ENCODE measurements around the gene ANKRD55. TPM values are rescaled to one million over a fixed set of nuclear protein-coding genes. Genes with fewer than 3 reads are reported as not detected.

Gene ANKRD55
- total and polyA plus RNA-seq, 9 of the 15 experiments (the other 6 are each of a cell fraction or from before 2014, with no cell fraction given): 3.4 to 10.6 (median 6.5) TPM

DNA sequence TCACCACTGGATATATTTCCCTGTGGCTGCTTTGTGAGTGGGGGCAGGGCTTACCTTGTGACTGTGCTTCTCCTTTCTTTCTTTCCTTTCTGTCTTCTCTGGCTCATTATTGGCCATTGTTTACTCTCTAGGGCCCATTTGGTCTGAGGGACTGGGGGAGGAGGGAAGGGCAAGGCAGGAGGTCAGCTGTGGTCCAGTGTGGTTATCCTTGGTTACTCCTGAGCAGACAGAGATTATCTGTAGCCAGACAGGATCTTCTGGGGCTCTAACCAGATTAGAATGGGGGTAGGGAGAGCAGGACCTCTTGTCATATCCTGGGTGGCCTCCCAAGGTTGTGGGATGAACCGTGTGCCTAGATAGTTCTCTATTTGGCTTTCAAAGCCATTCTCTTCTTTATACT is 71.2 kb downstream of the ANKRD55 start (continued):
- TF ChIP-seq BDP1 (IDR thresholded peaks at IDR 0.05; ENCODE audit: insufficient read depth, insufficient read length) (no peak), MAFG (tag; conservative IDR thresholded peaks at IDR 0.05) (no peak), KLF6 (CRISPR knock-in tag; IDR thresholded peaks at IDR 0.05; ENCODE audit: borderline replicate concordance) (no peak), NONO (IDR thresholded peaks at IDR 0.05; ENCODE audit: low read depth in 2 of 2, low read length in 1 of 2) (peak in 1 of 2 experiments; percentile 74; a peak in 1 of 4 replicates), POLR2AphosphoS2 (IDR thresholded peaks at IDR 0.05; ENCODE audit: low read length) (no peak), CC2D1A (IDR thresholded peaks at IDR 0.05) (peak; percentile 86), THRAP3 (IDR thresholded peaks at IDR 0.05; ENCODE audit: borderline replicate concordance) (no peak), TCF3 (CRISPR knock-in tag; IDR thresholded peaks at IDR 0.05) (peak; percentile 94), RFX1 (IDR thresholded peaks at IDR 0.05) (no peak), CBFA2T2 (conservative IDR thresholded peaks at IDR 0.05) (peak; percentile 95), HDAC3 (IDR thresholded peaks at IDR 0.05; ENCODE audit: borderline replicate concordance, partially characterized antibody) (peak; percentile 91), ETV6 (IDR thresholded peaks at IDR 0.05; ENCODE audit: borderline replicate concordance in 1 of 2, low read depth in 2 of 2, low read length in 1 of 2) (0 out of 4 replicates have a peak, but pooled peaks have one; percentile 26 to 30), ETV6 (CRISPR knock-in tag; IDR thresholded peaks at IDR 0.05; ENCODE audit: borderline replicate concordance) (no peak), ZNF24 (IDR thresholded peaks at IDR 0.05) (peak; percentile 21; the same call in 1 of the 2 replicates), RAD21 (CRISPR knock-in tag; conservative IDR thresholded peaks at IDR 0.05 in 1 of 2, IDR thresholded peaks at IDR 0.05 in 1 of 2) (peak in 1 of 2 experiments; percentile 31; a peak in 1 of 4 replicates), ZNF586 (CRISPR knock-in tag; conservative IDR thresholded peaks at IDR 0.05) (no peak), FOXA3 (CRISPR knock-in tag; conservative IDR thresholded peaks at IDR 0.05 in 1 of 2, IDR thresholded peaks at IDR 0.05 in 1 of 2) (peak; percentile 92 to 94; a peak in 3 of 4 replicates), RAD51 (IDR thresholded peaks at IDR 0.05; ENCODE audit: borderline replicate concordance, low read depth) (0 out of 2 replicates have a peak, but pooled peaks have one; percentile 16), NR2F6 (CRISPR knock-in tag; IDR thresholded peaks at IDR 0.05) (no peak), ZNF175 (CRISPR knock-in tag; IDR thresholded peaks at IDR 0.05; ENCODE audit: low read depth) (peak; percentile 80; the same call in 1 of the 2 replicates), MTA3 (IDR thresholded peaks at IDR 0.05; ENCODE audit: borderline replicate concordance) (peak; percentile 52; the same call in 1 of the 2 replicates), WHSC1 (IDR thresholded peaks at IDR 0.05; ENCODE audit: low read length) (no peak), SOX6 (IDR thresholded peaks at IDR 0.05) (peak; percentile 93), MYNN (IDR thresholded peaks at IDR 0.05) (peak; percentile 79), MYNN (CRISPR knock-in tag; IDR thresholded peaks at IDR 0.05) (no peak), ZNF766 (CRISPR knock-in tag; conservative IDR thresholded peaks at IDR 0.05) (peak; percentile 54; the same call in 1 of the 2 replicates), GTF2F1 (IDR thresholded peaks at IDR 0.05; ENCODE audit: low read depth, low read length) (no peak), TEAD4 (IDR thresholded peaks at IDR 0.05; ENCODE audit: low read length) (peak; percentile 93), TEAD4 (CRISPR knock-in tag; IDR thresholded peaks at IDR 0.05; ENCODE audit: borderline replicate concordance) (no peak), TRIM24 (IDR thresholded peaks at IDR 0.05) (peak; percentile 90 to 91), NFE2 (IDR thresholded peaks at IDR 0.05; ENCODE audit: low read depth) (peak; percentile 15; the same call in 1 of the 2 replicates), STAT5A (IDR thresholded peaks at IDR 0.05; ENCODE audit: borderline replicate concordance, low read length) (peak; percentile 74), ZNF79 (CRISPR knock-in tag; IDR thresholded peaks at IDR 0.05; ENCODE audit: low read depth) (no peak)

All from K562 (cell line).